NCI-H748 (cell line): ENCODE measurements around the gene ISG20.

Experiments used
- DNase-seq: peaks from one replicate; lab custom pipeline; 2025; ENCODE audit not compliant: unreplicated experiment; lab: John Stamatoyannopoulos, UW

Gene ISG20

DNA sequence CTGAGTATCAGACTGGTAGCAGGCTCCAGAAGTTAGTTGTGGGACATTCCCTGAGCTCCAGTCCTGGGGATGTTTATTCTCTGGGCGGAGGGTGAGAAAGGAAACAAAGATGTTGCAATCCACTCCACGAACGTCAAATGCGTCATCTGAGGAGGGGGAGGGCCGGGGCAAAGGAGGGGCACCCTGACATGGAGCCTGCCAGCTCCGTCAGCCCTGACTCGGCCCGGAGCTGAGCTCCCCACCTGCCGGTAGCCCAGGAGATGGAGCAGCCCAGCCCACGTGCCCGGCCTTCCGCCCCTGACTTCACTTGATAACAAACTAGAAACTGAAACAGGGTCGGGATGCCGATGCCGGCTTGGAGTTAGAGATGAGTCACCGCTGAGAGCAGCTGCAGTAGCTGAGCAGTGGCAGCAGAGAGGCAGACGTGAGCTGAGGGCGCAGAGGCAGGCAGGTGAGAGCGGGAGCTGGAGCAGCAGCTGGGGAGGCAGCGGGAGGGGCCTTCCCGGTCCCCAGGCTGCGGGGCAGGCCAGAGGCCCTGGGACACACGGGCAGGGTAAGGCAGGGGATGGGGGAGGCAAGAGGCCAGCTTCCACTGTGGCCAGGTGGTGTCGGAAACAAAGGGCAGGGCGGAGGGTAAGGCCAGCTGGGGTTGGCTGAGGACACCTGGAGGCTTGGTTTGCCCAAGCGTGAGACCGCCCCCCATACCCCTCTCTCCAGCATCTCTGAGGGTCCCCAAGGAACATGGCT is at the start of gene ISG20:
Gene ISG20, plus strand, starts transcription at position 391 of the 747 bp plus-strand sequence. Its CDS starts 351 bp downstream, at position 742.
- DNase-seq = peak; percentile 73

DNA sequence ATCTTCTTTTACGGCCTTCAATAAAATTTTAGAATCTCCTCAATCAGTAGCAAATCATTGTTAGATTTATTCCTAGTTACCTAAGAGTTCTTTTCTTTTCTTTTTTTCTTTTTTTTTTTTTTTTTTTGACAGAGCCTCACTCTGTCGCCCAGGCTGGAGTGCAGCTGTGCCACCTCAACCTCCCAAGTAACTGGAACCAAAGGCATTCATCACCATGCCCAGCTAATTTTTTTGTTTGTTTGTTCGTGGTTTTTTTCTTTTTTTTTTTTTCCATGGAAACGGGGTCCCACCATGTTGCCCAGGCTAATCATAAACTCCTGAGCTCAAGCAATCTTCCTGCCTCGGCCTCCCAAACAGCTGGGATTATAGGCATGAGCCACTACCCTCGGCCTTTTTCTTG is 48.1 kb upstream of the ISG20 start:
- DNase-seq = no peak

DNA sequence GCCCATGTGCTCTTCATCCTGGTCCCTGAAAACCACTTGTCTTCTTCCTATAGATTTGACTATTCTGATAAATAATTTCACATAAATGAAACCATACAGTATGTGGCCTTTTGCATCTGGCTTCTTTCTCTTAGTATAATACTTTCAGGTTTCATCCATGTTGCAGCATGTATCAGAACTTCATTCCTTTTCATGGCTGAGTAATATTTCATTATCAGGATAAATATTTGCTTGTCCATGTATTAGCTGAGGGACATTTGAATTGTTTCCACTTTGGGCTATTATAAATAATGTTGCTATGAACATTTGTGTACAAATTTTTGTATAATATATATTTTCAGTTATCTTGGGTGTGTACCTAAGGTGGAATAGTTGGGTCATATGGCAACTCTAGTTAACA is 47.4 kb upstream of the ISG20 start:
- no peak for DNase-seq

DNA sequence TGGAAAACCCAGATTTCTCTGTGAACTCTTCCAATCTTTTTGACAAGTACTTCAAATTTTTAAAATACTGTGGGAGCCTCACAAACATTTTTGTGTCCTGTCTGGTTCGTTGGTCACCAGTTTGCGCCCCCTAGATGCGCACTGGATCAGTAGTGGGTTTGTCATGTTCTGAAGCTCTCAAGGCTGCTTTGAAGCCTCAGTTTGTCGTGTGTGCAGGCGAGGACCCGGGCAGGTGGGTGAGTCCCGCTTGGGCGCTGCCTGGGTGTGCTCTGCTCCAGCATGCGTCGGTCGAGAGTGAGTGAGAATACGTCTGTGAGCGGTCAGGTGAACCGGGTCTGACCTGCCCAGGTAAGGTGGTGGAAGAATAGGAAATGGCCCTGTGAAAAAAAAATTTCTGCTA is 34.9 kb upstream of the ISG20 start:
- peak; percentile 72 for DNase-seq

DNA sequence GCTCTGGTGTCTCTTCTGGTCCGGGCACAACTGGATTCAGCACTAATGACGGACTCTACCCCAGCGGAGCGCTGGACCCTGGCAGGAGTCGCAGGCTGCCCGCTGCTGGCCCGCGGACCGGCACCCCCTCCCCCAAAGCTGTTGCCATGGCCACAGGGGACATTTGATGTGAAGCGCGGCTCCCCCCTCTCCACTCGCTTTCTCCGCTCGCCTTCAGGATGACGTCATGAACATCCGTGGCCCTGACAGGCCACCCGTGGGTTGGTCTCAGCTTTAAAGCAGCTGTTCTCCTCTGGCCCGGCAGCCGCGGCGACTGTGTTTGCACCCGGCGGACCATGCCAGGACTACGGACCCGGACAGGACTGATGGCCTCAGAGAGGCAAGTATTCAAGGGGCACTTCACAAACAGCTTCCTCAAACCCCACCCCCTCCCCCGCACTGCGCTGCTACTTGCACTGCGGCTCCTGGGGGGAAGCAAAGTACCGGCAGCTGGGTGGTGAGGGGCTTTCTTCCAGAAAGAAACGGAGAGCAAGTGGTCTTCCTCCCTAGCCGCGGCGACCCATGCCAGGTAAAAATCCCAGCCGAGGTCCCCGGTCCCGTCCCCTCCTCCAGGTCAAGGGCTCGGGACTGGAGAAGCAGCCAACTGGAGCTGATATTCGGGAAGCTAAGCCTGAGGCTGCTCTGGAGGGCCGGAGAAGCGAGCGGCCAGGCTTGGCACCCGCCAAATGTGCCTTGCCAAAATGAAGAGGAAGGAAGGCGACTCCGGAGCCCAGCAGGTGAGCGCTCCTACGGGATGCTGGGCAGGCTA is 34.2 kb upstream of the ISG20 start:
- DNase-seq = peak; percentile 81

DNA sequence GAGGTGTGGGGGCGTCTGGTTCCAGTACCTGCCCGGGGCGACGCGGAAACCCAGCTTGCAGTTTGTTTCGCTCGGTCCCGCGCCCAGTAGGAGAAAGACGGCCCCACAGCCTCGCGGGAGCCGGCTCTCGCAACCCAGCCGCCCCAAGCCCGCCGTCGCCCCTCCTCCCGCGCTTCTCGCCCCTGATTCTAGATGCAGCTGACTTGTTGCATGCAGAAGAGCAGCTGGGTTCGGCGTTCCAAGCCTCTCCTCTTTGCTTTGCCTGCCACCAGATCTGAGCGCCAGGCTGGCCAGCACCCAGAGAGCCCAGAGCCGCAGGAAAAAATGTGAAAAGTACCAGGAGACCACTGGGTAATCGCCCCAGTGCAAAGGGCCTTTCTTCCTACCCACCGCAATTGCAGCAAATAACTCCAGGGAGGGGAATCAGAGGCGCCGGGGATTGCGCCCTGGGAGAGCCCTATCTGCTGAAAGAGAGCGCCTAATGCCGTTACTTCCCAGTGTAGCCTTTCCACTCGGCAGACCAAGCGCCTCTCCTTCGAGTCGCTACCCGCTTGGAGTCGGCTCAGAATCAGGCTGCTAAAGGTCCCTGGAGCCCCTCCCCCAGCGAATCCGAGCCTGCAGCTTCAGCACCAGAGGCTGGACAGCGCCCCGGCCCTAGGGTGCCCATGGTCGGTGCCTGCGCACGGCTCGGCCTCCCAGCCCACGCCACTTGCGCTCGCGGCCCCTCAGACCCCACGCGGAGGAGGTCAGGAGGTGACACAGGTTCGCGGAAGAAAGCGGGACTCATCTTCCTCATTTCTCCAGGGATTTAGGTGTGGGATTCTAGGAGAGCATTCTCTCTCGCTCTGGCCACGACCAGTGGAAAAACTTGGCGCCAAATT is 33.4 kb upstream of the ISG20 start:
- peak; percentile 77 for DNase-seq

DNA sequence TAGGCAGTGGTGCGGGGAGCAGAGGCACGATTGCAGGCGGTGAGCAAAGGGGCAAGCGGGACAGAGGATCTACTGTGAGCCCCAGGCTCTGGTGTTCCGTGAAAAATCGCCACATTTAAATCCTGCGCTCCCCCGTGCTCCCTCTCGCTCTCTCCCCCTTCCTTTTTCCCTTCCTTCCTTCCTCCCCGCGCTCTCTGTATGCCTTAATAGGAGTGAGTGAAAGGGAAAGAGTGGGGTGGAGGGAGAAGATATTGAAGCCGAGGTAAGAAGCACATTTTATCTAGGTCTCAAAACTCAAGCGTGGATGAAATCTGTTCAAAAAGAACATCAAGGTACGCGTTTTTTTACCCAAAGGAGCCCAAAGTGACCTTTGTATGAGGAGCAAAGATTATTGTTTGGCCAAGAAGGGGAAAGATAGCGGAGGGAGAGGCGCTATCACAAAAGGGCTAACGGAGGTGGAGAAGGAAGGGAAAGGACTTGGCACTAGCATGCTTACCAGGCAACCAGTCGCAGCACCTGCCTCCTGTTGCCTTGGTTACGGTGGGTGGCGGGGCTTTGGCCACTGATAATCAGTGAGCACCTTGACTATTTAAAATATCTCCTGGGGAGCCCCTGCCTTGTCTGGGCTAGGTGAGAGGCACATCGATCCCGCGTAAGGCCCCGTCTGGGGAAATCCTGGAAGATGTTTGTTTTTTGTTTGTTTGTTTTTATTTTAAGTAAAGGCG is 32.6 kb upstream of the ISG20 start:
- peak; percentile 87 for DNase-seq

DNA sequence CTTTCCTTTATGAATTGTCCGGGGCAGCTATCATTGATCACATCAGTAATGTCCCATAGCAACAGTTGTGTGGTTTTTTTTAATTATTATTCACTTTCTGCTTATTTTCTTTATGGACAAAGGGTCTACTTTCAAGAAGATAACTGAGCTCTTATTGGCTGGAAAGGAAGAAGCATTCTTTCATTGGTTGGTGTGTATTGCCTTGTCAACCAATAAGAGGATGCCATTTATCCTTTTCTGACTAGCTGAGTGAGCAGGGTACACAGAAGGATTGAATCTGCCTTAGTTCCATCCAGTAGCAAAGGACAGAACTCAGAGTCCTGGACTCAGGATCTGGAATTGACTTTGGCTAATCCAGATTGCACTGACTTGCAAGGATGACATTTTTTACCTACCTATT is 30.9 kb upstream of the ISG20 start:
- DNase-seq = peak; percentile 8

DNA sequence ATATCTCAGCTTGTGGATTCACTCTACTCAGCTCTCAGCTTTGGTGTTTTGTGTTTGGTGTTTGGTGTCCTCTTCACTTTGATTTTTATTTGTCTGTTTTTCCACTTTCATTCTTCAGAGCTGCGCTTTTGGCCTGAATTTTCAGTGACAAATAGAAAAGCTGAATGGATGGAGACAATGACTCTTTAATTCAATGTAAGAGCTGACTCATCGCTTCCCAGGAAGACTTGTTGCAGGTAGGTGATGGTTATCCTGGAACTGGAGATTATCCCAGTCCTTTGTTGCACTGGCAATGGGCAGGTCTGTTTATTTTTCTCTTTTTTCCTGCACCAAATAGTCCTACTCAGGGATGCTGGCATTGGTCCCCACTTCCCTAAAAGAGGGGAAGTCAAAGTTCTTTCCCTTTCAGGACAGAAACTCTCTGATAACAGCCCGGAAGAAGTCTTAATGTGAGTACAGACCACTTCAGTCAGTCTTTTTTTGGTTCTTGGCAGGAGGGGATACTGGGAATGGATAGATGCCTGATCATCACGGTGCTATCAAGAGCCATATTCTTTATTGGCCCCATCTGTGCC is 30.1 kb upstream of the ISG20 start:
- no peak for DNase-seq

DNA sequence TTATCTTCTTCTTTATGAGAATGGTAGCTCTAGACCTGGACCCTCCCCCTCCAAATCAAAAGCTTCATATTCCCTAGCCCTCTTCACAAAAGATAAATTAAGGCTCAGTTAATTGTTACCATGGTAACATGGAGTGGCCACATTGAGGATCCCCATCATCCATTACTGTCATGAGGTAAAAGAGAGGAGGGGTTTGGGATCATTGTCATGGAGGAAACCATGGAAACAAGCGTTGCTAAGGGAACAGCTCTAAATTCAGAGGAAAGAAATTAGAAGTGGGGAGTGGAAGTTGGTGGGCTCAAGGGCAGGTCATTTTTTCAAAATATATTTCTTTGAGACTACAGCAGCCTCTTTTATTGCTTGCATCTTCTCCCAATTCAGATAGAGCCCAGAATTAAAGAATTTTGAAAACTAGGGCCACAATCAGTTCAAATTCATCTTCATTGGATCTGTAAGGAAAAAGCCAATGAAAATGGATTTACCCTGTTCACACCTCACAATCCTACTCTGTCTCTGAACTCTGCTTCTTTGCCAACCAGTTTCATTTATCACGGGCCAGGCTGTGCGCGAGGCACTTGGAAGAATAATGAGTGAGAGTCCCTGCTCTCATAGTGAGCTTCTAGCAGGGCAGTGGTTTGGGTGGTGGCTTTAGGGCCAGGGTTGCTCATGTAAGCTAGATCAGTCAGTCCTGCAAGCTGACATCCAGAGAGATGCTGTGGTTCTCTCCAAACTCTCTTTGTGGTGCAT is 29.3 kb upstream of the ISG20 start:
- DNase-seq = peak; percentile 22

DNA sequence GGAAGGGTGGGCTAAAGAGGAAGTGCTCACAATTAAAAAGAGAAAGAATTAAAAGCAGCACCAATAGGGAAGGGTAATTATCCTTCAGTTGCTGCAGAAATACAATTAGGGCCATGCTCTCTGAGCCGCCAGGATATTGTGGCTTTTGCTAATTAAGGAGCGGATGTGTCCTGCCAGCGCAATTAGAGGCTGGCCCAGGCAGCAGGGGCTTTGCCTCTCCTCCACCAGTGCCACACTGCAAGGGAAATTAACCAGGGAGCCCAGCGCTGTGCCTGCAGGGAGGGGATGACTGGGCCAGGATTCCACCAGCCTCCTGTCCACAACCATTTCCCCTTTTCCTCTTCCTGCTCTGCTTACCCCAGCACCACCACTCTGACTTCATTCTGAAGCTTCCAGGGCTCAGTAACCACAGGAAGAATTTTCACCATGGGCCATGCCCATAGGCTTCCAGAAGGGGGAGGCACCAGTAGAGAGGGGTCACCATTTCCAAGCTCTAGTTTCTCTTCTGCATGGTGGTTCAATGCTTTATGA is 28.1 kb upstream of the ISG20 start:
- peak; percentile 35 for DNase-seq

DNA sequence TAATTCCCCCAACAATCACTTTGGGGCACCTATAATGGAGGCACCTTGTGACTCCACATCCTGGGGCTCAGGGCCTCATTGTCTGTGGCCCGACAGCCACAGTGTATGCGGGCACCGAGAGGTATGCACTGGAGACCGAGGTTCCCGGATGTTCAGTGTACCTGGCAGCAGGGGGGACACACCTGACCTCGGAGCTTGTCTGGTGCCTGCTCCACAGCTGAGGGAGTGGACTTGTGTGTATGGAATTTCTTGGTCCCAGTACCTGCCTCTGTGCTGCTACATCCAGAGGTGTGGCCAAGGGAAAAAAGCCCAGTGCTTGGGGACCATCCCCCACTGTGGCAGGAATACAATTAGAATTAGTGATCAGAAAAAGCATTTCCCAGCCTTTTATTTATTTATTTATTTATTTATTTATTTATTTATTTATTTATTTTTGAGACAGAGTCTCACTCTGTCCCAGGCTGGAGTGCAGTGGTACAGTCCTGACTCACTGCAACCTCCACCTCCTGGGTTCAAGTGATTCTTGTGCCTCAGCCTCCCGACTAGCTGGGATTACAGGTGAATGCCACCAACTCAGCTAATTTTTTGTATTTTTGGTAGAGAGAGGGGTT is 26.5 kb upstream of the ISG20 start:
- no peak for DNase-seq

DNA sequence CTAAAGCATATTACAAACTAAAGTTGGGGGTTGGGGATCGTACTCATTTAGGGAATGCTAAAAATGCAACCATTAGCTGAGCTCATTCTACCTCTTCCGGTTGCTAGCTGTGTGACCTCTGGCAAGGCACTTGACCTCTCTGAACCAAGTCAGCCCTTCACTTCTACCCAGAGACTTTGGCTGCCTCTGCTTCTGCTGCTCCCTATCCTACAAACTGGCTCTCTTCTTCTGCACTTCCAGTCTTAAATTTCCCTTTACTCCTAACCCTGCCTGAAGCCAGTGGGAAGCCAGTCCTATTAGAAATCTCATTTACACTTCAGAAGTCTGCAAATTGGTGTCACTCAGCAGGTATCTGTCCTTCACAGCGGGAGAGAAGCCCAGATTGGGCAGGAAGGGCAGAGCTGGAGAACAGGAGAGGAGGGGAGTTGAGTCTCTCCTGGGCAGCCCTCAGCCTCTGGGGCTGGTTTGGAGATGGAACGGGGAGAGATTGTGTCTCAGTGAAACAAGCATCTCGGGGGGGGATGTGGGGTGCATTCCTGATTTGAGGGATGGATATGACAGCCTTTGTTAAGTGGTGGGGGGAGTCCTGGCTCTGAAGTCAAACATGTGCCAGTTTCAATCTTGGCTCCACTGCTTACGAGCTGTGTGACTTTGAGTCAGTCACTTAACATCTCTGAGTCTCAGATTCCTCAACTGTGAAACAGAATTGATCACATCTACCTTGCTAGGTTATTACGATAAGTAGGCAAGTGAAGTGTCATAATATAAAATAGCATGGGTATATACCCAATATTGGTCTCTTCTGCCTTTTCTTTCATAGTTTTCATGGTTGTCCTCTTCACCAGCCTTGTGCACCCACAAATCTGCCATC is 25.5 kb upstream of the ISG20 start:
- no peak for DNase-seq

DNA sequence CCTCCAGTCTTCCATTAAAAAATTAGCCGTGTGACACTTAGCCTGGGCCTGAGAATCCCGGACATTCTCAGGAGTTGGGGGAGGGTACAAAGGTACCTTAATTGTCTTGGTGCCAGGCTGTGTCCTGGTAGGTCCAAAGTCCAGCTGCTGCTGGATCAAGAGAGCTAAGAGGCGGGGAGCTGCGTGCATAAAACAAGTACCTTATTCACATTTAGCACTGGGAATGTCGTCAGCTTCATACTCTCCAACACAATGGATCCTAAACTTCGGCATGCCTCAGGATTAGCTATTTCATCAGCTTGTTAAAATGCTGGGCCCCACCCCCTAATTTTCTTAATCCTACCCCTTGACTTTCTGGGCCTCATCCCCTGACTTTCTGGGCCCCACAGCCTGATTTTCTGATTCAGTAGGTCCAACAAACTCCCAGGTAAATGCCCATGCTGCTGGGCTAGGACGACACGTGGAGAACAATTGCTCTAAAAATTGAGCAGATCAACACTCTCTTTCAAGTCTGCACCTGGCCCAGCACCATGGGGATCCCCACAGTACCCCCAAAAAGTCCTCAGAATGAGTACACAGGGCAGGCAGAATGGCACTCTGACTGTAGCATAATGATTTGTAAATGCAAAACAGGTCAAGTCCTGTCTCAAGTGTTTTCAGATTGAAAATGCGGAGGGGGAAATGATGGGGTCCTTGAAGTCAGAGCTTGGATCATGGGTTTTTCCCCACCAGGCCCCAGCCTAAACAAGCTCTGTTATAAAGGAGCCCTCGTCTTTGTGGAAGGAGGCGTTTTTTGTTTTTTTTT is 23.3 kb upstream of the ISG20 start:
- DNase-seq = no peak

DNA sequence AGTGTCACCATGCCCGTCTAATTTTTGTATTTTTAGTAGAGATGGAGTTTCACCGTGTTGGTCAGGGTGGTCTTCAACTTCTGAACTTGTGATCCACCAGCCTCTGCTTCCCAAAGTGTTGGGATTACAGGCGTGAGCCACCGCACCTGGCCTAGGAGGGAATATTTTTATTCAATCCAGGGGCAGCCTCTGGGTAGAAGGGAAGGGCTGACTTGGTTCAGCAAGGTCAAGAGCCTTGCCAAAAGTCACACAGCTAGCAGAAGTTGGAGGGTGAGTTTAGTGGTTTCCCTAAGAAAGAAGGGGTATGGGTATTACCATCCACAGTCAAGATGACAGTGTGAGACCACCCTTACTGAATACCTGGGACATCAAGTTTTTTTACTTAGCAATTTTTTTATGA is 22.6 kb upstream of the ISG20 start:
- DNase-seq = no peak

DNA sequence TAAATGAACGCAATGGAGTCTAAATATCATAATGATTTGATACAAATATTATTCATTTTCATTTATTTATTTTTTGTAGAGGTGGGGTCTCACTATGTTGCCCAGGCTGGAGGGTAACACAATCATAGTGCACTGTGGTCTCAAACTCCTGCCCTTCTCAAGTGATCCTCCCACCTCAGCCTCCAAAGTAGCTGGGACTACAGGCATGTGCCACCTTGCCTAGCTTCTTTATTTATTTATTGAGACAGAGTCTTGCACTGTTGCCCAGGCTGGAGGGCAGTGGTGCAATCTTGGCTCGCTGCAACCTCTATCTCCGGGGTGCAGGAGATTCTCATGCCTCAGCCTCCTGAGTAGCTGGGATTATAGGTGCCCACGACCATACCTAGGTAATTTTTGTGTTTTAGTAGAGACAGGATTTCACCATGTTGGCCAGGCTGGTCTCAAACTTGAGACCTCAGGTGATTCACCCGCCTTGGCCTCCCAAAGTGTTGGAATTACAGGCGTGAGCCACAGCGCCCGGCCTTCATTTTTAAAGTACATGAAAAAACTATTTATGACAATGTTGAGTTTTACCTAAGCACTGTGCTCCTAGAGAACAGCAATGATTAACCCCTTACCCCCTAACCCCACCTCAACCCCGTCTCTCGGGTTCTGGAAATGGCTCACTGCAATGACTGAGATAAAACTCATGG is 21.6 kb upstream of the ISG20 start:
- no peak for DNase-seq

DNA sequence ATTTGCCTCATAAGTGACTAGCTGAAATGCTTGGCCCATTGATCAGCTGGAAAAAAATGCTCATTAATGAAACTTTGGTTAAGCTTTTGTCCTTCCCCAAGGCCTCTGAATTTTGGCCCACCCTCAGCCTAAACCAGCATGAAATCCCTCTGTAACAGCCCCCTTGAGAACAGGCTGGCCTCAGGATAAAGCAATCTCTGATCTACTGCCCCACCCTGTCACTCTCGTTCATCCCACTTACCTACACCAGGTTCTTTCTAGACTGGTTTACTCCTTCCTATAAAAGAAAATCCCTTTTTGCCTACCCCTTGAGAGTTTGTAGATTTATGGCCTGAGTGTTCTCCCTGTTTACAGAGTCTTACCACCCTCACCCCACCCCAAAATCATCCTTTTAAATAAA is 21.0 kb upstream of the ISG20 start:
- DNase-seq = no peak
